HG03521 (cell line): ENCODE data around the gene LRRC47.

Source experiments
- ATAC-seq: cut with Tn5 transposase; IDR thresholded peaks from one replicate; pipeline ENCODE4 v1.9.1; 2021; ENCODE audit warnings: mild to moderate bottlenecking, moderate library complexity; ENCODE audit not compliant: unreplicated experiment

Gene LRRC47

DNA sequence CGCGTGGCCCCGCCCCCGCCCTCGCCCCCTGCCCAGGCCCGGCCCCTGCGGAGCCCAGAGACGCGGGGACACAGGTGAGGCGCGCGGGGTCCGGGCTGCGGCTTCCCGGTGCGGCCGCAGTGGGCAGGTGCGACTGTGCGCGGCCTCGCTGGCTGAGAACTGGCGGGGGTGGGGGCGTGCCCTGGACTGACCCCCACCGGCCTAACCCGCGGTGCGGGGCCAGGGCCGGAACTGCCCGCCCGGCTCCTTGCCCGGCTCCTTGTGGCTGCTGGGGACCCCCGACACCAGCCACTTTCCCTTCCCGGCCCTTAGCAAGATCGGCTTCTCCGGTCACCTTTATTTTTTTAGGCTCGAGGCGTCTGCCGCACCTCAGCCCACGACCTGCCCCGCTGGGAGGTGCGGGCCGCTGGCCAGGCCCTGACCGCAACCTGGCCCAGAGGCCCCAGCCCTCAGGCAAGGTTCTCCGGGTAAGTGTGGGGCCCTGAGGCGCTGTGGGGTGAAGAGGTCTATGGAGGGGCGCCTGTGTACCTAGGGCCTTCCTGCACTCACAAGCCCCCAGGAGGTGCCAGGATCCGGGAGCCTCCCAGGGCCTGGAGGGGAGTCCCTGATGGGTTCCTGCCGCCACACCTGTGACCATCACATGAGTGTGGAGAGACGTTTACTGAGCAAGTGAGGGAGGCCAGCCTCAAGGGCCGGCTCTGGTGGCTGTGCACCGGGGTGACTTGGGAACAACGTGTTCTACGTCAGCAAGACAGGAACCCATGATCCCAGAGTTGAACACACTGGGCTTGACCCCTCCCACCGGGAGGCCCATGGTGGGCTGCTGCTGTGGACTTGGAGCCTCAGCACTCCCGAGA is 23.4 kb downstream of the LRRC47 start, which contains the start of gene SMIM1:
Gene SMIM1 (plus strand): TSS at position 35 of the 857 bp plus-strand sequence. CDS start 2,625 bp downstream, outside the sequence.
- ATAC-seq: no peak

DNA sequence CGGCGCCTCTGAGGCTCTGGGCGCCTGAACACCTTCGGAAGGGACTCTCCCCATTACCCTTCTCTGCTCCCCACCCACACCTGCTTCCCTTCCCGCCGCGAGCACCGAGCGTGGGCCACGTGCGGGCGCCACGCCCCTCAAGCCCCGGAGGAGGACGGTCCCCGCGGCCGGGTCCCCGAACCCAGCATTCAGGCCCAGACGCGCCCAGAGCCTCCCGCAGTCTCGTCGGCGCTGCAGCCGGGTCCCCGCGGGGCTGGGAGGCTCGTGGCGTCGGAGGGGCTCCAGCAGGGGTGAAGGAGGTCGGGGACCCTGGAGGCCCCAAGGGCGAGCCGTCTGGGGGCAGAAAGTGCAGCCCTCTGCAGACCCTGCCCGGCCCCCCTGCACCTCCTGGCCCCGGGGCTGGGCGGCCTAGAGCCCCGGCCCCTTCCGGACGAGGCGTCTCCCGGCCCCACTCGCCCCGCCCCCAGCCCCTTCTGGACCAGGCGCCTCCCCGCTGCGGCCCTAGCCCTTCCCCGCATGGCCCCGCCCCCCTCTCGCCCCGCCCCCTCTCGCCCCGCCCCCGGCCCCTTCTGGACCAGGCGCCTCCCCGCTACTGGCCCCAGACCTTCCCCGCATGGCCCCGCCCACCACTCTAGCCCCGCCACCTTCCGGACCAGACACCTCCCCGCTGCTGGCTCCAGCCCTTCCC is 24.1 kb downstream of the LRRC47 start:
- ATAC-seq: peak; percentile 67

DNA sequence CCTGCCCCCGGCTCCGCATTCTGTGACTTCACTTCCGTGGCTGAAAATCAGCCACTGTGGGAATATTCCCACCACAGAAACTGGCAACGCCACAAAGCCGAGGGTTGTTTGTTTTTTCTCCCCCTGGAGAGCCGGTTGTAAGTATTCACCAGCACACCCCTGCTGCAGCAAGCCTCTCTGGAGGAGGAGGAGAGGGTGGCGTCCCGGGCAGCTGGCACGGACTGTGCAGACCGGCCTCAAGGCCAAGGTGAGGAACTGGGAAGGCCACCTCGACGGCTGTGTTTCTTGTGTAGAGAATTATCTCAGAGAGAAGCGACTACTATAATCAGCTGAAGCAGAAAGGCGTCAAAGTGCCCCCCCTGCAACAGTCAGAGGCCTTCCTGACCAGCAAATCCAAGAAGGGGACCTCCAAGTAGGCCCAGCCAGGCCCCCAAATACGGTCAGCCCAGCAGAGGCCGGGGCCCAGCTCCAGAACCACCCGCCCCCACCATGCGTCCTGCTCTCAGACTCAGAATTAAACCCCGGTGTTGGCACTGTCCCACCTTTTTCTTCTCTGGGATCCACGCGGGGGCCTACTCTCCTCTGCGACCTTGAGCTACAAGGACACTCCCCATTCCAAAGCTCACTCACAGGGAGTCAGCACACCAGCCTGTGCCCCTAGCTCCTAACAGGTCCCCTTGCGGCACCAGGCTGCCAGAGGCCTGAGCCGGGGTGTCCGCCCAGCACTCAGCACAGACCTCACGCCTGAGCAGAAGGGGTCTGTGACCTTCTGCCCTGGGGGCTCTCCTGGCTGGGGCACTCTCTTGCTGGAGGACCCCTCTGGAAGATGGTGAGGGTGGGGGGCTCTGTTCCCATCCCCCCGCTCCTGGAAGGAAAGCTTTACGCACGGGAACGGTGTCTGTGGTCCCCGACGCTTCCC is 24.9 kb downstream of the LRRC47 start:
- ATAC-seq: no peak

DNA sequence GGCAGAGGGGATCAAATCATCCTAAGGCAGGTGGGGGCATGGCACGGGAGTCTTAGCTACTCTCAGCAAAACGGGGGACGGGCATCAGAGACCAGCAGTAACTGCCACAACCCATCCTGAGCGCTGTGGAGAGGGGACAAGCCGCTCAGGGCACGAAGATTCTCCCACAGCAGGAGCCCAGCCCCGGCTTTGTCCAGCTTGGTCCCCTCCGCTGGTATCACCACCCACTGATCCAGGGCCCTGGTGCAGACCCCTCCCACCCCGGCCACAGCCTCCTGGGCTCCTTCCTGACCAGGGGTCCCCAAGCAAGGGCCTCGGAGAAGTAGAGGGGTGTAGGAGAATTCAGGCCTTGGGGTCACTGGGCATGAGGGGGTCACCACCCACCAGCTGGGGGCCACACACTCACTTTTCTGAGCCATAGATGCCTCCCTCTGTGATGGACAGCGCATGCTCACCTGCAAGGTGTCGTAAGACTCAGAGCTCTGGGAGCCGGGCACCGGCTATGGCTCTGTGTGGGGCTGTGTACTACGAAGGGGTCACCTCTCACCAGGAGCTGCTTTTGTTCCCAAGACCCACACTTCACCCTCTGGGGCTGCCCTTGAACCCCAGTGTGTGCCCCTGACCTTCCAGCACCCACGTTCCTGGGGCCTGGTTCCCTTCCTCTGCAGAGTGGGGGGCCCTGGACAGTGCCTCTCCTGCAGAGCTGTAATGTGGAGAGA is 26.1 kb downstream of the LRRC47 start:
- ATAC-seq: no peak

DNA sequence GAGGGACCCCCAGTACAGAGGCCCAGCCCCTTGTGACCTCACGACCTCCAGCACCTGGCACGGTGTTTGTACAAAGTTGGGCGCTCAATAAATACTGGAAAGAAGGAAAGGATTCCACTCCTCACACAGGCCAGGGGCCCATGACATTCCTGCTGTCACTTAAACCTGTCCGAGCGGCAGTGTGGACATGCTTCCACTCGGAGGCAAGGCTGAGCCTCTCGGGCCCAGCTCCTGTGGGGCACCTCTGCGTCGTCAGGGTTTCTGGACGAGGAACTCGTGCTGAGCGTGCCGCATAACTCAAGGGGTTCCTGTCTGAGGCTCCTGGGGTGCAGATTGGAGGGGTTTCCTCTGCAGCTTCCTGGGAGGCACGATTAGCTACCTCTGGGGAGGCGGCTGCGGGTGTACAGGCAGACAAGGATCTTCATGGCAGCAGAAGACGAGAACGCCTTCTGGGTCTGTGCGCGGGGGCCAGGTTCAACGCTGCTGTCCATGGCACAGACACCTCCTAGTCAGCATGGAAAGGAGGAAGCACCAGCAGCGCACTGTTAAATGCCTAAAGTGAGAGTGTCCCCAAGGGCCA is 27.4 kb downstream of the LRRC47 start:
- ATAC-seq: no peak

DNA sequence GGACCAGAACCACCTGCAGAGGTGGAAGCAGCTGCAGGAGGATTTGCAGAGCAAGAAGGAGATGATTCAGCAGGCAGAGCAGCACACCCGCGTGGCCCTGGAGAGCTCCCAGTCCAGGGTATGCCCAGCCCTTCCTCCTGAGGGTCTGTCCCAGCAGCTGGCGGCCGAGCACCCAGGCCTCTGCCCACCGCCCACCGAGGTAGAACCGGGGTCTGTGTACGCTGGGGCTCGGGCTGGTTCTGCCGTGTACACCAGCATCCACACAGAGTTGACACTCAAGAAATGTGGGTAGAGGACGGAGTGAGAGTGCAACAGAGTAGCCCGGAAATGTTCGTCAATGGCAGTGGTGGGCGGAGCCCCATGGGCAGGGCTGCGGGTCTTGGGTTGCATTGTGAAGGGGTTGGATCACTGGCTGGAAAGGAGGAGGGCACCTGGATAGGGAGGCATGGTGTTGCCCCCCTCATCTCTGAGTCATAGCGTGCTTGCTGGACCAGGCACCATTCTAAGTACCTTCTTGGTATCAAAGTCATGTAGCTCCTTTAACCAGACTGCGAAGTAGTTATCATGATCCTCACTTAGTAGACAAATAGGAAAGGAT is 28.9 kb downstream of the LRRC47 start:
- no peak for ATAC-seq

DNA sequence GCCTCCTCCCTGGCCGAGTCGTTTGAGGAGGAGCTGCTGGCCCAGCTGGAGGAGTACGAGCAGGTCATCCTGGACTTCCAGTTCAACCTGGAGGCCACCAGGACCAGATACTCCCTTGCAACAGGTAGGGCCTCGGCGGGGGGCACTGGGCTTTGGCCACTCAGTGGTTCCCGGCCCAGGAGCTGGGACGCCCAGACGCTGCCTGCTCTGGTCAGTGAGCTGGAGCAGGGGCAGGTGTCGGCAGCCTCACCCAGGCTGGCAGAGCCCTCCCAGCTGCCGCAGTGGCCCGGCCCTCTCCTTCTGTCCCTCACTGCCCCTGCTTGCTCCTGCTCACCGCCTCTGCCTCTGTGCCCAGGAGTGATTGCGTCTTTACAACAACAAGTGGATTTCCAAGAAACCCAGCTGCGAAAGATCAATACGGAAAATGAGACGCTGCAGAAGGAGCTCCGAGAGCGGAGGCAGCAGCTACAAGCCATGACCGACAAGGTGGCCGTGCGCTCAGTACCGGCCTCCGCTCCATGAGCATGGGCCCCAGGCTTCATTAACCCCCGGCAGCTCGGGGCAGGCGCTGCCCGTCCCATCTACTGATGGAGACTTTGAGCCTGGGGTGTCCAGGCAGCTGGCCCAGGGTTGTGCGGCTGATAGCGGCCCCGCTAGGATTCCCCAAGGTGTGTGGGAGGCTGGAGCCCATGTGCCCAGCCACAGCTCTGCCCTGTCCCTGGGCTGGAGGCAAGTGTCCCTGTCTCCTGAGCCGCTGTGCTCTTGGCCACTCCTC is 32.8 kb downstream of the LRRC47 start:
- no peak for ATAC-seq

DNA sequence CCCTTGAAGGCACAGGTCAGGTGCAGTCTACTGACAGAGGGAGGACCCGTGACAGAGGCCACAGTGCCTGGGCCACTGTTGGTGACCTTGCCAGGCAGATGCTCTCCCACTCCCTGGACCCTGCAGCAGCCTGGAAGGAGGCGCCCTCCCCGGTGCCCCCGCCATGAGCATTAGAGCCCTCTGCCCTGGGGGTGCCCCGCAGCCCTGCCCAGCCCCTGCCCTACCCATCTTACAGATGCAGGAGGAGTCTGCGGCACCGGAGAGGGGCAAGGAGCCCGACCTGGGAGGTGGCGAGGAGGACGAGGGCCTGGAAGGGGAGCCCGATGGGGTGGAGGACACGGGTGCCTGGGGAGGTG is 33.4 kb downstream of the LRRC47 start:
- ATAC-seq: no peak

DNA sequence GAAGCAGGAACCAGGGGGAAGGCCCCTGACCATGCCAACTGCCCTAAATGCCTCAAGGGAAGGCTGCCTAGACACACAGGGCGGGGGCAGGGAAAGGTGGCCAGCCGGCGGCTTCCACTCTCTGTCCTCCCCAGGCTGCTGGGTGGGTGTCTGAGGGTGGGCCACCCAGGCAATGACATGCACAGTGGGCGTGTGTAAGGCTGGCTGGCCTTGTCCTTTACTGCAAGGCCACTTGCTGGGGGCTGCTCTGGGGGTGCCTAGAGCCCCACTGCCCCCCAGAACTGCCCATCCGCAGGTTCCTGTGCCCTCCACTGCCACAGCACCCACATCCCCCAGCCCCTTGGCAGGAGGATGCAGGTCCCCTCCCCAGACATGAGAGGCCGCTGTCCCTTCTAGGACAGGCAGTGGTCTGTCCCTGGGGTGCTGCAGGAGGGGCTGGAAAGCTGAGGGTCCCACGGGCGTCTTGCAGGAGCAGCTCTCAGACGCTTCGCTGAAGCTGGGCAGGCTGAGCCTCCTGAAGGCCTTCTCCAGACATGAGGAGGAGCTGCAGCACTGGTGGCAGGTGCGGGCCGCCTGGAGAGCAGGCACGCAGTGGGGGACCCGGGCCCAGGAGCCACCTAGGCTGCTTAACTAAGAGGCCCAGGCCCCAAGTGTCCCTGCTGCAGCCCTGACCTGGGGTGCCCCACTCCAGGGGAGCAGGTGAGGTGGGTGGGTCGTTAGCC is 34.0 kb downstream of the LRRC47 start:
- ATAC-seq: no peak

DNA sequence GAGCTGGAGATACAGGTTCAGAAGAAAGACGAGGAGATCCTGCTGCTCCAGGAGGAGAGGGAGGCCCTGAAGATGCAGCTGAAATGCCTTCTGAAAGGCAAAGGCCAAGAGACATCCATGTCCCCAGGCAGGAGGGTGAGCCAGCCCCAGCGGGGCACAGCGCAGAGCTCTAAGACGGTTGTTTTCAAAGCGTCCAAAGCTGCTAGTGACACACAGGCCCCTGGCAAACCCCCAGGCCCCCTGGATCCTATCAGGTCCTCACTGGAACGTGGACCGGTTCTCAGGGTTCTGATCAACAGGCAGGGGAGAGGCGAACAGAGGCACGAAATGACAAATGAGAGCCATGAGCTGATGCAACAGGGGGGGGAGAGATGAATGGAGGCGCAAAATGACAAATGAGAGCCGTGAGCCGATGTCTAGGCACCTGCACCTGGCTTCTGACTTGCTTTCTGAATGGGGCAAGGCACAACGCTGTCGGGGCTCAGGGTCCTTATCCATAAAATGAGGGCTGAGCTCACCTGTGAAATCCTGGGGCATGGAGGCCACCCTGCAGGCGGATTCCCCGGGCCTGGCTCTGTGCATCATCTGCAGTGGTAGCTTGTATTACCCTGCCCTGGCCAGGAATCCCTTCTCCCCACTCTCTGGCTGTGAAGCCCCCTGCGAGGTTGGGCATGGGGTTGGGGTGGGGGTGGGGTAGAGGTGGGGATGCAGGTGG is 34.8 kb downstream of the LRRC47 start:
- no peak for ATAC-seq

DNA sequence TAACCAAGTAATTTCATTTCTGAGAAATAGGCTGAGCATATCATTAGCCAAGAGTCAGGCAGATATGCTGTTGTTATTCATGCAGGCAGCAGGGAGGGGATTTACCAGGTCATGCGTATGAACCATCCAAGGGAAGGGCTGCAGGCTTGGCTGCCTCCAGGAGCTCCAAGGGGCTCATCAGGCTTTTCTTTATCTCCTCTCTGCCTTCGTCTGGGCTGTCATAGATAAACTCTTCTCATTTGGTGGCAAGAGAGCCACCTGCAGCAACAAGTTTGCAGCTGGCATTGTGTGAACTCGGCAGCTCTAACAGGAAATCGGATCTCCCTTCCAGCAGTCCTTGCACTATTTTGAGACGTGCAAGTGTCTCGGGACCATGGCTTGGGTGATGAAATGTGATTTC is 36.5 kb downstream of the LRRC47 start:
- no peak for ATAC-seq

DNA sequence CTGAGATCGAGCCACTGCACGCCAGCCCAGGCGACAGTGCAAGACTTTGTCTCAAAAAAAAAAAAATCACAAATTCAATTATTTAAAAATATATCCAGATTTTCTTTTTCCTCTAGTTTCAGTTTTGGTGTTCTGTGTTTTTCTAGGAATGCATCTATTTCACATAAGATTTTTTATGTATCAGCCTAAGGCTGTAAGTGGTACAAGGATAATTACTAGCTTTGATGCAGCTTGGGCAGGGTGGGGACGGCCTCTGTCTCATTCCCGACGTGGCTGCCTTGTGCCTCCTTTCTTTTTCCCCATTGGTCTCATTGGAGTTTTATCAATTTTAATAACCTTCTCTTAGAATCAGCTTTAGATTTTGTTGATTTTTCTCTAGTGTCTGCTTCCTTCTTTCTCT is 37.1 kb downstream of the LRRC47 start:
- ATAC-seq: no peak

DNA sequence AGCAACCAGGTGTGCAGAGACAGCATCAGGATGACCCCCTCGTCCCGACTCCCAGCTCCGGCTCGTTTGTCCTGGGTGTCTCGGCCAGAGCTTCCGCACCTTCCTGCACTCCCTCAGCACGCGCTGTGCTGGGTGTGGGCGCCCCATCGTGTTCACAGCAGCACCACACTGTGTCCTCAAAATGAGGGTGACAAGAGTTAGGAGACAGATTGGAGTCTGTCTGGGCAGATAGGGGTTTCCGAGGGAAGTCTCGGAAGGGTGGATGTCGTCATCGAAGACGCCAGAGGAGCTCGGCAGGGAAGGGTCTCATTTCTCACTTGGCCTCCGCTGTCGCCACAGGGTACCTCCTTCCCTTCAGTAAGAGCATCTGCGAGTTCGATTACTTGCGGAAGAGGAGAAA is 39.9 kb downstream of the LRRC47 start:
- no peak for ATAC-seq

DNA sequence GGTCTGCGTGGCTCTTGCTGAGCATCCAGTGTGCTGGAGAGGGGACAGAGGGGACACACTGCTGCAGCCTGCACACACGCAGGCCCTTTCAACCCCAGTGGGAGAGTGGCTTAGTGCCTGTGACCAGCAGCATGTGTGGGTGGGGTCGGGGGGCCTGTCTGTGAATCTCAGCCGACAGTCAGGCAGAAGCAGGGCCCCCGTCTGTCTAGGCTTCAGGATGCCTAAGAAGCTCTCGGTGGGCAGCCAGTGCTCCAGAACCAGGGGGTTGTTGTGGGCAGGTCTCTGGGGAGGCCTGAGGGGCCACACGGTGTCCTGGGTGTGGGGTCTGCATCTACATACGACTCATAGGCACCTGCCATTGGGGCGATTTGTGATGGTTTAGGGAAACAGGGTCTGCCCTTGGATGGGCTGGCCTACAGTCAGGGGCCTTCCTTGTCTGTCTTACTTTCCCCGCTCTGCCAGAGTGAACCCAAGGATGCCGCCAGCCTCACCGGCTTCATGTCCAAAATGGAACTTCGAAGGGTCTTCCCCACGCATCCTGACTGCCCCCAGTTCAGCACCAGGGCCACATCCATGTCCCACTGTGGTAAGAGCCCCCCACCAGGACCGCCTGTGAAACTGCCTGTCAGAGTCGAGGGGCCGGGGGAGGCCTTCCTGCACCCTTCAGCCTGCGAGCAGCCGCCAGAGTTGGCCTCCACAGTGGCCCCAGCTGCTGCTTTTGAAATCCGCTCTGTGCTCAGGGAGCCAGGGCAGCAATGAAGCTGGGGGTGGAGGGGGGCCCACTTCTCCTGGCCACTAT is 42.4 kb downstream of the LRRC47 start:
- no peak for ATAC-seq

DNA sequence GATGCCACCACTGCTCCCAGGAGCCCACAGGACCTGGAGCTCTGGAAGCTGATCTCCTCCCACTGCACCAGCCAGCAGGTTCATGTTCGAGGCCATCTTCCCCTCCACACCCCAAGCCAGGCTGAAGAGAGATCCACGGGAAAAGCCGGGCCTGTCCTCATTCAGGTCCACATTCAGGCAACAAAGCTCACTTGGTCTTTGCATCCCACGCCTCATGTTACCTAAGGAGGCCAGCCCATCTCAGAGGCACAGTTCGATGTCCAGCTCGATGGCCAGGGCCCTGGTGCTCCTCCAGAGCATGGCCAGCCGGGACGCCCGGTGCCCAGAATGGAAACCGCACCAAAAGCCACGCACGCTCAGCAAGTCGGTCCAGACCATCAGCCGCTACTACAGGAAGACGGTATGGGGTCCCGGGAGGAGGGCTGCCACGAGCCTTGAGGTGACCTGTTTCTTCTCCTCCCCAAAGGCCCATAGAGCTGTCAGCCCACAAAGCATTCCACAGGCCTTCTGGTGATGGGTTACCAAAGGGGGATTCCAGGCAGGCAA is 43.8 kb downstream of the LRRC47 start, which contains the start of gene CCDC27:
Gene CCDC27 (plus strand): TSS at position 51 of the 546 bp plus-strand sequence. CDS start 32 bp downstream, at position 83.
- no peak for ATAC-seq

DNA sequence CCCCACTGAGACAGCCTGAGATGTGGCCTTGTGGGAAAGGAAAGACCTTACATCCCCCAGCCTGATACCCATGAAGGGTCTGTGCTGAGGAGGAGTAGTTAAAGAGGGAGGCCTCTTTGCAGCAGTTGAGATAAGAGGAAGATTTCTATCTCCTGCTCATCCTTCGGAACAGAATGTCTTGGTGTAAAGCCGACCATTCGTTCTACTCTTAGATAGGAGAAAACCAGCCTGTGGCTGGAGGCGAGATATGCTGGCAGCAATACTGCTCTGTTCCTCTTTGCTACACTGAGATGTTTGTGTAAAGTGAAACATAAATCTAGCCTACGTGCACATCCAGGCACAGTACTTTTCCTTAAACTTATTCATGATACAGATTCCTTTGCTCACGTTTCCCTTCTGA is 45.6 kb downstream of the LRRC47 start:
- ATAC-seq: no peak

DNA sequence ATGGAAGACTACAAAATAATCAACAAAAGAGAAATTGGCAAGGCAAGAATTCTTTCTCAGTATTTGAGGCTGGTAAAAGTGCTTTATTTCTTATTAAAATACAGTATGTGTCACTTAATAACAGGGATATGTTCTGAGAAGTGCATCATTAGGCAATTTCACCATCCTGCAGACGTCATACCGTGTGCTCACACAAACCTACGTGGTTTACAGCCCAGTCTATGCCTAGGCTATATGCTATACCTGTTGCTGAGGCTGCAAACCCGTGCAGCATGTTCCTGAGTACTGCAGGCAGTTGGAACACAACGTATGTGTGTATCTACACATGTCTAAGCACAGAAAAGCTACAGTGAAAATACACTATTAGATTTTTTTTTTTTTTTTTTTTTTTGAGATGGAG is 46.8 kb downstream of the LRRC47 start:
- ATAC-seq: no peak
